ENCODE results near the gene IQCF2. TPM values are rescaled to one million over a fixed set of nuclear protein-coding genes. Genes with fewer than 3 reads are reported as not detected.
A peak's percentile ranks its signal among the peaks of the same experiment; 100 is the strongest.
"Not testable (repeated sequence)": the region's sequence is repeated elsewhere in the genome, so short reads cannot be mapped to it uniquely, and the experiment has no call there.

Gene IQCF2
- total and polyA plus RNA-seq, 12 donors = not detected

DNA sequence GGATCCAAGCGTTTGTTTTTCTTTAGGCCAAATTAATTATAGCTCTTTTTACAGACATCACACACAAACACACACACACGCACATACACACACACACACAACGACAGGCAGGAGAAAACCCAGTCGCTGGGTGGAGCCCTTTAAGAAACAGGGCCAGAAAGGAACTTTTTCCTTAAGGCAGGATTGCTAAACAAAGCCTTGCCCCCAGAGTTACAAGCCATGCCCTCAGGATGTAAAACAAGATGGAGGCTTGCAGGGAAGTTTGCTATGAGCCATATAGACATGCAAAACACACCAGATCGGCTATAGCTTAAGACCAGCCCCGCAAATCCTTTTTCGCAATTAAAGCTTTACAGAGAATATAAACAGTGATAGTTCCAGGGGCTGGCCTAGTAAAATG is 16.3 kb upstream of the IQCF2 start:
- no peak overlapping the region for H3K27ac ChIP-seq
- H3K27me3 ChIP-seq = no peaks in the 10 kb centered on the region
- DNase-seq = no peak
- H3K4me3 ChIP-seq = no peak overlapping the region
- no peaks in the 10 kb centered on the region for H3K4me1 ChIP-seq (replicated peaks in 1 of 2)
- intact Hi-C loops (cut with DNase I) = no loop called here
- no peaks in the 10 kb centered on the region for H3K36me3 ChIP-seq (replicated peaks in 1 of 2)
- WGBS, 4 donors = 67 to 72% (median 68%) methylated on average over 7 of the region's 7 CpGs
- peaks cover 0 to 3% (median 0%) of the 10 kb centered on the region in 3 donors for H3K9me3 ChIP-seq (replicated peaks in 1 of 3)
- no peak for TF ChIP-seq POLR2A (IDR thresholded peaks at IDR 0.05)

GRCh38 chr3:51855411-51855810 is 6.0 kb upstream of the IQCF2 start:
- H3K36me3 ChIP-seq (replicated peaks in 1 of 2); H3K27me3 ChIP-seq; H3K4me3 ChIP-seq; H3K9me3 ChIP-seq (replicated peaks in 1 of 3); H3K4me1 ChIP-seq (replicated peaks in 1 of 2); H3K27ac ChIP-seq; DNase-seq; intact Hi-C loops (cut with DNase I): not testable (repeated sequence)
- WGBS, 4 donors = 81 to 95% (median 91%) methylated on average over 1 of the region's 1 CpG

GRCh38 chr3:51862886-51863285 is 1.5 kb downstream of the IQCF2 start:
- no peaks in the 10 kb centered on the region for H3K36me3 ChIP-seq (replicated peaks in 1 of 2)

GRCh38 chr3:51868896-51869295 is 7.5 kb downstream of the IQCF2 start:
- H3K27me3 ChIP-seq; H3K4me3 ChIP-seq; intact Hi-C loops (cut with DNase I): not testable (repeated sequence)

More at GRCh38 chr3:51862886-51863285, 1.5 kb downstream of the IQCF2 start:
- no peak overlapping the region for H3K27ac ChIP-seq
- WGBS, 4 donors = 62 to 80% (median 76%) methylated on average over 13 of the region's 13 CpGs
- DNase-seq = peak in 1 of 7 donors; percentile 48
- TF ChIP-seq, protein P1, sequence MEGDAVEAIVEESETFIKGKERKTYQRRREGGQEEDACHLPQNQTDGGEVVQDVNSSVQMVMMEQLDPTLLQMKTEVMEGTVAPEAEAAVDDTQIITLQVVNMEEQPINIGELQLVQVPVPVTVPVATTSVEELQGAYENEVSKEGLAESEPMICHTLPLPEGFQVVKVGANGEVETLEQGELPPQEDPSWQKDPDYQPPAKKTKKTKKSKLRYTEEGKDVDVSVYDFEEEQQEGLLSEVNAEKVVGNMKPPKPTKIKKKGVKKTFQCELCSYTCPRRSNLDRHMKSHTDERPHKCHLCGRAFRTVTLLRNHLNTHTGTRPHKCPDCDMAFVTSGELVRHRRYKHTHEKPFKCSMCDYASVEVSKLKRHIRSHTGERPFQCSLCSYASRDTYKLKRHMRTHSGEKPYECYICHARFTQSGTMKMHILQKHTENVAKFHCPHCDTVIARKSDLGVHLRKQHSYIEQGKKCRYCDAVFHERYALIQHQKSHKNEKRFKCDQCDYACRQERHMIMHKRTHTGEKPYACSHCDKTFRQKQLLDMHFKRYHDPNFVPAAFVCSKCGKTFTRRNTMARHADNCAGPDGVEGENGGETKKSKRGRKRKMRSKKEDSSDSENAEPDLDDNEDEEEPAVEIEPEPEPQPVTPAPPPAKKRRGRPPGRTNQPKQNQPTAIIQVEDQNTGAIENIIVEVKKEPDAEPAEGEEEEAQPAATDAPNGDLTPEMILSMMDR (IDR thresholded peaks at IDR 0.05) = no peak
- TF ChIP-seq POLR2A (IDR thresholded peaks at IDR 0.05) = no peak
- H3K9me3 ChIP-seq (replicated peaks in 1 of 3) = no peaks in the 10 kb centered on the region
- H3K27me3 ChIP-seq = no peaks in the 10 kb centered on the region
- intact Hi-C loops (cut with DNase I) = no loop called here
- H3K4me1 ChIP-seq (replicated peaks in 1 of 2) = no peaks in the 10 kb centered on the region
- H3K4me3 ChIP-seq = no peak overlapping the region

GRCh38 chr3:51869304-51869703 is 7.9 kb downstream of the IQCF2 start:
- H3K4me3 ChIP-seq = no peak overlapping the region
- 51 to 66% (median 54%) methylated on average over 2 of the region's 2 CpGs for WGBS, 4 donors
- intact Hi-C loops (cut with DNase I) = no loop called here
- H3K4me1 ChIP-seq (replicated peaks in 1 of 2) = no peaks in the 10 kb centered on the region
- H3K27ac ChIP-seq = no peak overlapping the region
- no peak for DNase-seq
- H3K27me3 ChIP-seq = no peaks in the 10 kb centered on the region
- TF ChIP-seq, protein P1 (IDR thresholded peaks at IDR 0.05) = no peak
- TF ChIP-seq POLR2A (IDR thresholded peaks at IDR 0.05) = no peak
- no peaks in the 10 kb centered on the region for H3K36me3 ChIP-seq (replicated peaks in 1 of 2)
- no peaks in the 10 kb centered on the region for H3K9me3 ChIP-seq (replicated peaks in 1 of 3)

More at GRCh38 chr3:51868896-51869295, 7.5 kb downstream of the IQCF2 start:
- not testable (repeated sequence) for DNase-seq; H3K9me3 ChIP-seq (replicated peaks in 1 of 3); H3K36me3 ChIP-seq (replicated peaks in 1 of 2); H3K27ac ChIP-seq; H3K4me1 ChIP-seq (replicated peaks in 1 of 2)
- WGBS, 4 donors = 86 to 94% (median 89%) methylated on average over 1 of the region's 1 CpG

DNA sequence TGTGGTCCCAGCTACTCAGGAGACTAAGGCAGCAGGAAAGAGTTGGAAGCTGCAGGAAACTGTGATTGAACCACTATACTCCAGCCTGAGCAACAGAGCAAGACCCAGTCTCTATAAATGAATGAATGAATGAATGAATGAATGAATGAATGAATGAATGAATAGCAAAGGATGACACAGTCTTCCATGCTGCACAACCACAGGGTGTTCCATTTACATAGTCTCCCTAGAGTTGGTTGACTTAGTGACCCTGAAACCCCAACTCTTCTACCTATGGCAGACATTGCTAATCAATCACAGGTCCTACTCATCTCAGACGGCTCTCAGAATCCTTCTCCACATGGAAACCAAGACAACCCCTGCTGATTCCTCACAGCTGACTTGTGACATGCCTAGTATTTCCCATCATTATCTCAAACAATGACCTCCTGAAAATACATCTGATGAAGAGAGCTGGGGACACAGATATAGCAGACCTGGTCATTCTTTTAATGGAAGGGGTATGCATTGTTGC is 11.9 kb downstream of the IQCF2 start:
- Histone ChIP-seq H3K9me3 (replicated peaks in 1 of 3) (no peaks in the 10 kb centered on the region), H3K27ac (no peak overlapping the region), H3K4me3 (no peak overlapping the region), H3K4me1 (replicated peaks in 1 of 2) (no peaks in the 10 kb centered on the region), H3K27me3 (no peaks in the 10 kb centered on the region), H3K36me3 (replicated peaks in 1 of 2) (no peaks in the 10 kb centered on the region)
- DNase-seq = no peak
- 36 to 73% (median 52%) methylated on average over 1 of the region's 1 CpG for WGBS, 4 donors
- no peak for TF ChIP-seq POLR2A (IDR thresholded peaks at IDR 0.05)
- TF ChIP-seq, protein P1 (IDR thresholded peaks at IDR 0.05) = no peak
- intact Hi-C loops (cut with DNase I) = no loop called here
